ENCODE results near the gene DPH2. TPM values are rescaled to one million over a fixed set of nuclear protein-coding genes. Genes with fewer than 3 reads are reported as not detected.

DPH2 gene
- total and polyA plus RNA-seq, 2 experiments from 2014 or later: 16.7 to 42.9 TPM

DNA sequence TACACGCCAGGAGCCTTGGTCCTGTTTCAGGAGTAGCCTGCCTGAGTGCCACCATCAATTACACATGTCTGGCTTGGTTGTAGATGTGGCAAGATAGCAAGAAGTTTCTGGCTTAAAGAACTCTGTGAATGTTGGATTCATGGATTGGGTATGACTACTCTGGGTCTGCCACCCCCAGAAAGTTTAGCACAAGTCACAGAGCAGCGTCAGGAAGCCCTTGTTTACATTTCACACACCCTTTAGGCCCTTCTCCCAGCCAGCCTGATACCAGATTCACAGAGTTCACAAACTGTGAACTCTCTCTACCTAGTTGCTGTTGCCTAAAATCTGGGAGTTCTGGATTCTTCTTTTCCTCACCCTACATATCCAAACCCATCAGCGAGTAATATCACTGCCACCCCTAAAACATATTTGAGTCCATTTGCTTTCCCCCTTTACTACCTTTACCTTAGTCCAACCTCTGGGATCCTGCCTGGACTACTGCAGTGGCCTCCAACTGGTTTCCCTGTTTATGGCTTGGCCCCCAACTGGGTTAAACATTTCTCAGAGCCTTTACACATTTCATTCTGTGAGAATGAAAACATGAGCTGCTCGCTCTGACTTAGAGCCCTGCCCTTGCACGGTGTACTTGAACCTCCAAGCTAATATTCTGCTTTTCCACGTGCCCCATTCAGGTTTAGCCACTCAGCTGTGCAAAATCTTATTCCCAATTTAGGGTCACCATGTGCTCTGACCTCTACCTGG, 17.5 kb downstream of the DPH2 start:
- H2AFZ ChIP-seq: no peak overlapping the region
- no peaks in the 10 kb centered on the region for H3K9me3 ChIP-seq (ENCODE audit: low read depth)
- no peaks in the 10 kb centered on the region for H3K27me3 ChIP-seq (replicated peaks; ENCODE audit: insufficient read depth)
- peaks cover 11% of the 10 kb centered on the region for H3K79me2 ChIP-seq (ENCODE audit: insufficient read depth)
- no peaks in the 10 kb centered on the region for H3K9me2 ChIP-seq (ENCODE audit: insufficient read depth)
- DNase-seq: peak; percentile 54
- H3K4me1 ChIP-seq (ENCODE audit: insufficient read depth): peaks cover 21% of the 10 kb centered on the region
- H4K20me1 ChIP-seq (ENCODE audit: insufficient read depth): no peaks in the 10 kb centered on the region
- H3K4me3 ChIP-seq: no peak overlapping the region
- 0 out of 2 replicates have a peak, but pooled peaks cover 6% of the 10 kb centered on the region for H3K36me3 ChIP-seq (ENCODE audit: low read depth)
- WGBS, 2 experiments (ENCODE audit: low coverage in 1 of 2, low lambda C conversion rate in 2 of 2, missing lambda C conversion rate in 2 of 2): 75 to 77% methylated on average over 6 of the region's 6 CpGs
- H3K9ac ChIP-seq: peak overlapping the region; percentile 32; the same call in 1 of the 2 replicates
- H3F3A ChIP-seq (ENCODE audit: insufficient read depth): peaks cover 27% of the 10 kb centered on the region
- no peak overlapping the region for H3K4me2 ChIP-seq (ENCODE audit: unreplicated experiment)
- in situ Hi-C loops (cut with MboI): no loop called here
- TF ChIP-seq EZH2phosphoT487 (IDR thresholded peaks at IDR 0.05; ENCODE audit: insufficient read depth, low read depth) (no peak), EZH2 (IDR thresholded peaks at IDR 0.05; ENCODE audit: insufficient read depth, poor library complexity, severe bottlenecking) (no peak)
- peak overlapping the region; percentile 46 for H3K27ac ChIP-seq

DNA sequence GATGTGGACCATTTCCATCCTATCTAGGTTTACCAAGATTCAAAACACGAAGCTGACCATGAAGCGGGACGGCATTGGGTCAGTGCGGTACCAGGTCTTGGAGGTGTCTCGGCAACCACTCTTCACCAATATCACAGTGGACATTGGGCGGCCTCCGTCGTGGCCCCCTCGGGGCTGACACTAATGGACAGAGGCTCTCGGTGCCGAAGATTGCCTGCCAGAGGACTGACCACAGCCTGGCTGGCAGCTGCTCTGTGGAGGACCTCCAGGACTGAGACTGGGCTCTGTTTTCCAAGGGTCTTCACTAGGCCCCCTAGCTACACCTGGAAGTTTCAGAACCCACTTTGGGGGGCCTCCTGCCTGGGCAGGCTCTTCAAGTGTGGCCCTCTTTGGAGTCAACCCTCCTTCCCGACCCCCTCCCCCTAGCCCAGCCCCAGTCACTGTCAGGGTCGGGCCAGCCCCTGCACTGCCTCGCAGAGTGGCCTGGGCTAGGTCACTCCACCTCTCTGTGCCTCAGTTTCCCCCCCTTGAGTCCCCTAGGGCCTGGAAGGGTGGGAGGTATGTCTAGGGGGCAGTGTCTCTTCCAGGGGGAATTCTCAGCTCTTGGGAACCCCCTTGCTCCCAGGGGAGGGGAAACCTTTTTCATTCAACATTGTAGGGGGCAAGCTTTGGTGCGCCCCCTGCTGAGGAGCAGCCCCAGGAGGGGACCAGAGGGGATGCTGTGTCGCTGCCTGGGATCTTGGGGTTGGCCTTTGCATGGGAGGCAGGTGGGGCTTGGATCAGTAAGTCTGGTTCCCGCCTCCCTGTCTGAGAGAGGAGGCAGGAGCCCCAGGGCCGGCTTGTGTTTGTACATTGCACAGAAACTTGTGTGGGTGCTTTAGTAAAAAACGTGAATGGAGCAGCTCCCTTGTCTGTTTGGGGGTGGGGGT, 20.7 kb downstream of the DPH2 start:
- no peaks in the 10 kb centered on the region for H3K9me2 ChIP-seq (ENCODE audit: insufficient read depth)
- peak overlapping the region; percentile 83 for H3K27ac ChIP-seq
- TF ChIP-seq EZH2phosphoT487 (IDR thresholded peaks at IDR 0.05; ENCODE audit: insufficient read depth, low read depth) (no peak), EZH2 (IDR thresholded peaks at IDR 0.05; ENCODE audit: insufficient read depth, poor library complexity, severe bottlenecking) (no peak)
- peaks cover 38% of the 10 kb centered on the region for H3F3A ChIP-seq (ENCODE audit: insufficient read depth)
- H4K20me1 ChIP-seq (ENCODE audit: insufficient read depth): no peaks in the 10 kb centered on the region
- 0 out of 2 replicates have a peak, but pooled peaks cover 6% of the 10 kb centered on the region for H3K36me3 ChIP-seq (ENCODE audit: low read depth)
- in situ Hi-C loops (cut with MboI): no loop called here
- H3K4me1 ChIP-seq (ENCODE audit: insufficient read depth): peaks cover 26% of the 10 kb centered on the region
- peak overlapping the region; percentile 74 for H3K4me3 ChIP-seq
- H3K79me2 ChIP-seq (ENCODE audit: insufficient read depth): no peaks in the 10 kb centered on the region
- H2AFZ ChIP-seq: peak overlapping the region; percentile 74
- no peaks in the 10 kb centered on the region for H3K27me3 ChIP-seq (replicated peaks; ENCODE audit: insufficient read depth)
- H3K9ac ChIP-seq: peak overlapping the region; percentile 84
- peak overlapping the region; percentile 86 for H3K4me2 ChIP-seq (ENCODE audit: unreplicated experiment)
- 78 to 80% methylated on average over 19 of the region's 19 CpGs for WGBS, 2 experiments (ENCODE audit: low coverage in 1 of 2, low lambda C conversion rate in 2 of 2, missing lambda C conversion rate in 2 of 2)
- DNase-seq: peak; percentile 58
- H3K9me3 ChIP-seq (ENCODE audit: low read depth): no peaks in the 10 kb centered on the region

DNA sequence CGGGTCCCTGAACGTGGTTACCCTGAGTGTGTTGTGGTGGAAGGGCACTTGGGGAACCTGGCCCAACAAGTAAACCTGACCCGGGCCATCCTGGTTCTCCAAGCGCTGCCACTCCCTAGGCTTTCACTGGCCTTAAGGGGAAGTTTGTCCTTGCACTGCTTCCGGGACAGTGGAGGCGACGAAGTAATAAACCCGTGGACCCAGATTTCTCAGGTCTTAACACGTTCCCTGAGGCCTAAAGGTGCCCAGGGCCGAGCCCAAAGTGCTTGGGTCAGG, 21.3 kb downstream of the DPH2 start:
- Histone ChIP-seq H3K9me2 (ENCODE audit: insufficient read depth) (no peaks in the 10 kb centered on the region), H3K9me3 (ENCODE audit: low read depth) (no peaks in the 10 kb centered on the region), H2AFZ (peak overlapping the region; percentile 74), H3K27ac (peak overlapping the region; percentile 83), H3K4me2 (ENCODE audit: unreplicated experiment) (peak overlapping the region; percentile 86), H3K4me1 (ENCODE audit: insufficient read depth) (peaks cover 25% of the 10 kb centered on the region), H3K79me2 (ENCODE audit: insufficient read depth) (no peaks in the 10 kb centered on the region), H3K36me3 (ENCODE audit: low read depth) (0 out of 2 replicates have a peak, but pooled peaks cover 3% of the 10 kb centered on the region), H3K9ac (peak overlapping the region; percentile 84), H3K27me3 (replicated peaks; ENCODE audit: insufficient read depth) (no peaks in the 10 kb centered on the region), H4K20me1 (ENCODE audit: insufficient read depth) (no peaks in the 10 kb centered on the region), H3K4me3 (peak overlapping the region; percentile 74), H3F3A (ENCODE audit: insufficient read depth) (peaks cover 32% of the 10 kb centered on the region)
- TF ChIP-seq EZH2 (IDR thresholded peaks at IDR 0.05; ENCODE audit: insufficient read depth, poor library complexity, severe bottlenecking) (no peak), EZH2phosphoT487 (IDR thresholded peaks at IDR 0.05; ENCODE audit: insufficient read depth, low read depth) (no peak)
- WGBS, 2 experiments (ENCODE audit: low coverage in 1 of 2, low lambda C conversion rate in 2 of 2, missing lambda C conversion rate in 2 of 2): 1 to 4% methylated on average over 10 of the region's 10 CpGs
- DNase-seq: no peak
- in situ Hi-C loops (cut with MboI): no loop called here

DNA sequence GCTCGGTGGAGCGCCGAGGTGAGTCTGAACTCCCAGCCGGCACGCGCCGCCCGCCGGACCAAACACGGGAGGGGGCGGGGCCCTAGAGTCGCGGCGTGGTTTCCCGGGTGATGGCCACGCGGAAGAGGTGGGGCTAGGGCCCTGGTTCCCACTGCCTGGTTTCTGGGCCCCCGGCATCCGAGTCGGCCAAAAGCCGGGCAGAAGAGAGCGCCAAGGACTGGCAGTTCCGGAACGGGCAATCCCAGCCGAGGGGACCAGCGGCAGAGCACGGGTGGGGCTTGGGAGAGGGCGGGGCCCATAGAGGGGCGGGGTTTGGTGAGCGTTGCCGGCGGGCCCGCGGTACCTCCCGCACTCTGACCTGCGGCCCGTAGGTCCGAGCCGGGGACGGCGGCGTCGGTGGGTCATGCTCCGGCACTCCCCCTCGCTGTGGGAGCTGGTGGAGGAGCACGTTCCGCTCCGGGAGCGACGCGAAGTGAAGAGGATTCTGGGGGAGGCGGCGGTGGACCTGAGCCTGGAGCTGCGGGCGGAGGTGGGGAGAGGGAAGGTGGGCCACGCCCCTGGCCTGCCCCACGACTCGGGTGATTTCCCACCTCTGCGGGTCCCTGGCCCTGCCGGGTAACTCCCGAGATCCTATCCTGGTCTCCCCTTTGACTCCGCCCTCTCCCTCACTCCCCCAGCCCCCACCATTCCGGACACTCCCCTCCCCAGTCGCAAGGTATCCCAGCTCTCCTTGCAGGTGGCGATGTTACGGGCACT, 21.8 kb downstream of the DPH2 start, which contains the start of gene CCDC24:
Gene CCDC24, plus strand, starts transcription at position 124 of the 756 bp plus-strand sequence. Its CDS starts 280 bp downstream, at position 404.
- Histone ChIP-seq H3K9ac (peak within 1 kb of the TSS; percentile 84), H3K4me1 (ENCODE audit: insufficient read depth) (peaks cover 20% of the 10 kb centered on the region), H3F3A (ENCODE audit: insufficient read depth) (peaks cover 27% of the 10 kb centered on the region), H3K4me2 (ENCODE audit: unreplicated experiment) (peak within 1 kb of the TSS; percentile 86), H3K36me3 (ENCODE audit: low read depth) (no peaks in the 10 kb centered on the region), H3K9me3 (ENCODE audit: low read depth) (no peaks in the 10 kb centered on the region), H2AFZ (peak within 1 kb of the TSS; percentile 74), H4K20me1 (ENCODE audit: insufficient read depth) (no peaks in the 10 kb centered on the region), H3K79me2 (ENCODE audit: insufficient read depth) (no peaks in the 10 kb centered on the region), H3K4me3 (peak within 1 kb of the TSS; percentile 74), H3K9me2 (ENCODE audit: insufficient read depth) (no peaks in the 10 kb centered on the region), H3K27ac (peak within 1 kb of the TSS; percentile 83), H3K27me3 (replicated peaks; ENCODE audit: insufficient read depth) (no peaks in the 10 kb centered on the region)
- in situ Hi-C loops (cut with MboI): no loop called here
- 0 to 1% methylated on average over 34 to 51 of the region's 66 CpGs for WGBS, 2 experiments (ENCODE audit: low coverage in 1 of 2, low lambda C conversion rate in 2 of 2, missing lambda C conversion rate in 2 of 2)
- peak; percentile 95 for DNase-seq
- TF ChIP-seq EZH2 (IDR thresholded peaks at IDR 0.05; ENCODE audit: insufficient read depth, poor library complexity, severe bottlenecking) (no peak), EZH2phosphoT487 (IDR thresholded peaks at IDR 0.05; ENCODE audit: insufficient read depth, low read depth) (no peak)
